ENCODE results near the gene CSNK2A3.

DNA sequence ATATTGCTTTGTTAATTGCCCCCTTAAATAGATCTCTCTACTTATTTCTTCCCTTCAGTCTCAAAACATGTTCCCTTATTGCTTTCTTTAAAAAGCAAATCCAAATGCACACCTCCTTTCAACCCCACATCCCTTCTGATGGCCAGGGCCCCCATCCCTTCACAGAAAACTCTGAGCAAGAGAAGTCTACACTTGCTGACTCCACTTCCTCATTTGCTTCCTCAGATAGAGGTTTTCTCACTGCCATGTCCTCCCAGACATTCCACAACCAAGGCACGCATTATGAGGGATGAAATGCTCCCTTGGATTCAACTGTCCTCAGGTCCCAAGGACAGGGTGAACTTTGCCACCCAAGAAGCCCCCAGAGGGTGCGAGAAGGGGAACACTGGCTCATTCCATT is 43.1 kb downstream of the CSNK2A3 start:
- TF ChIP-seq CTCF (conservative IDR thresholded peaks at IDR 0.05) = no peak
- TF ChIP-seq EZH2 (IDR thresholded peaks at IDR 0.05; ENCODE audit: low read depth) = no peak

Data from PC-9 (cell line).